Activated effector memory CD4-positive, alpha-beta T cell treated with Interleukin-2 at 50 U/mL for 16 hours (primary cell): ENCODE measurements around the gene USP25.
A peak's percentile ranks its signal among the peaks of the same experiment; 100 is the strongest.

Experiments
- DNase-seq: peaks from one replicate; pipeline ENCODE4 v3.0.0-alpha.2; 2020

USP25 gene, protein sequence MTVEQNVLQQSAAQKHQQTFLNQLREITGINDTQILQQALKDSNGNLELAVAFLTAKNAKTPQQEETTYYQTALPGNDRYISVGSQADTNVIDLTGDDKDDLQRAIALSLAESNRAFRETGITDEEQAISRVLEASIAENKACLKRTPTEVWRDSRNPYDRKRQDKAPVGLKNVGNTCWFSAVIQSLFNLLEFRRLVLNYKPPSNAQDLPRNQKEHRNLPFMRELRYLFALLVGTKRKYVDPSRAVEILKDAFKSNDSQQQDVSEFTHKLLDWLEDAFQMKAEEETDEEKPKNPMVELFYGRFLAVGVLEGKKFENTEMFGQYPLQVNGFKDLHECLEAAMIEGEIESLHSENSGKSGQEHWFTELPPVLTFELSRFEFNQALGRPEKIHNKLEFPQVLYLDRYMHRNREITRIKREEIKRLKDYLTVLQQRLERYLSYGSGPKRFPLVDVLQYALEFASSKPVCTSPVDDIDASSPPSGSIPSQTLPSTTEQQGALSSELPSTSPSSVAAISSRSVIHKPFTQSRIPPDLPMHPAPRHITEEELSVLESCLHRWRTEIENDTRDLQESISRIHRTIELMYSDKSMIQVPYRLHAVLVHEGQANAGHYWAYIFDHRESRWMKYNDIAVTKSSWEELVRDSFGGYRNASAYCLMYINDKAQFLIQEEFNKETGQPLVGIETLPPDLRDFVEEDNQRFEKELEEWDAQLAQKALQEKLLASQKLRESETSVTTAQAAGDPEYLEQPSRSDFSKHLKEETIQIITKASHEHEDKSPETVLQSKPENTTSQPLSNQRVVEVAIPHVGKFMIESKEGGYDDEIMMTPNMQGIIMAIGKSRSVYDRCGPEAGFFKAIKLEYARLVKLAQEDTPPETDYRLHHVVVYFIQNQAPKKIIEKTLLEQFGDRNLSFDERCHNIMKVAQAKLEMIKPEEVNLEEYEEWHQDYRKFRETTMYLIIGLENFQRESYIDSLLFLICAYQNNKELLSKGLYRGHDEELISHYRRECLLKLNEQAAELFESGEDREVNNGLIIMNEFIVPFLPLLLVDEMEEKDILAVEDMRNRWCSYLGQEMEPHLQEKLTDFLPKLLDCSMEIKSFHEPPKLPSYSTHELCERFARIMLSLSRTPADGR

DNA sequence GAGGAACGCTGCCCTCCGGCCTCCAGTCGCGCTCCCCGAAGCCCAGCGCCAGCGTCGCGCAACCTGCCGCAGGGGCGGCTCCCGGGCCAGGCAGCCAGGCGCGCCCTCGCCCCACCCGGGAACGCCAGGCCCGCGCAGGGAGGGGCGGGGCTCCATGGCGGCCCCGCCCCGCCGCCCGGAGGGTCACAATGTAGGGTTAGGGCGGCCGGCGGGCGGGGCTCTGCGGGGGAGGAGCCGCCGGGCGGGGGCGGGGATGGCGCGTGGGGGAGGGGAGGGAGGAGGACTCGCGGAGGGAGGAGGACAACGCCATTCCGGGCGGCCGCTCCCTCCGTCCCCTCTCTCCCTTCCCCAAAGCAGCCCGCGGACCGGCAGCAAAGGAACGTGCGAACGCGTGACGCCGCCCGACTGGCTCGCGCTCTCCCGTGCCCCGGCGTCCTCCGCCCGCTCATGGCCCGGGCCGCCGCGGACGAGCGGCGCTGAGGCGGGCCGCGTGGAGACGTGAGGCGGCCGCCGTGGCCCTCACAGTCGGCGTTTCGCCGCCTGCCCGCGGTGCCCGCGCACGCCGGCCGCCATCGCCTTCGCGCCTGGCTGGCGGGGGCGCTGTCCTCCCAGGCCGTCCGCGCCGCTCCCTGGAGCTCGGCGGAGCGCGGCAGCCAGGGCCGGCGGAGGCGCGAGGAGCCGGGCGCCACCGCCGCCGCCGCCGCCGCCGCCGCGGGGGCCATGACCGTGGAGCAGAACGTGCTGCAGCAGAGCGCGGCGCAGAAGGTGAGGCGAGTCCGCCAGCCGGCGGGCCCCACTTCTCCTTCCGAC is at the start of gene USP25:
TSS of gene USP25 (plus strand) at position 309 of the 810 bp plus-strand sequence. CDS start at position 721, 412 bp downstream.
- peak; percentile 85 for DNase-seq

DNA sequence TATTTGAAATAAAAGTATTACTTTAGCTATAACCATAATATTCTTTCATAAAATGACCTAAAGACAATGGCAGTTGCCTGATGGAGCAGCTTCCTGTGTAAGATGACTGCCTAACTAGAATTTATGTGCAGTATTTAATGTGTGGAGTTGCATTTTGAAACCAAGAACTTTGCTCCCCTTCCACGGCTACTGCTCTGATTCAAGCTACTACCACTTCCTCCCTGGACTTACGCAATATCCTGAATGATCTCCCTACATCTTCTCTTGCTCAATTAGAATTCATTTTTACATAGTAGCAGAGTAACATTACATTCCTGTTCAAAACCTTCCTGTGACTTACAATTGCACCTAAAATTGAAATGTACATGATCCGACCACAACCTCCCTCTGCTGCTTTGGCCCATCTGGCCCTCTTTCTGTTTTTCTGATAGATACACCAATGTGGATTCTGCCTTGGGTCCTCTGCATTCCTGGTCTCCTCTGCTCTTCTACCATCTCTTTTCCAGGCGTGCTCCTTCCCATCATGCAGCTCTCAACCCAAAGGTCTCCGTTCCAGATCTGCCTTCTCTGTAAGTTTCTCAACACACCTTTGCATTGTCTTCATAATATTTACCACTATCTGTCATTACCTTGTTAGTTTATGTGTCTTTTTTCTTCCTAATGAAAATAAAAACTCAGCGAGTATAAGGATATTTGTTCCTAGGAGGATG is 47.4 kb upstream of the USP25 start:
- no peak for DNase-seq

DNA sequence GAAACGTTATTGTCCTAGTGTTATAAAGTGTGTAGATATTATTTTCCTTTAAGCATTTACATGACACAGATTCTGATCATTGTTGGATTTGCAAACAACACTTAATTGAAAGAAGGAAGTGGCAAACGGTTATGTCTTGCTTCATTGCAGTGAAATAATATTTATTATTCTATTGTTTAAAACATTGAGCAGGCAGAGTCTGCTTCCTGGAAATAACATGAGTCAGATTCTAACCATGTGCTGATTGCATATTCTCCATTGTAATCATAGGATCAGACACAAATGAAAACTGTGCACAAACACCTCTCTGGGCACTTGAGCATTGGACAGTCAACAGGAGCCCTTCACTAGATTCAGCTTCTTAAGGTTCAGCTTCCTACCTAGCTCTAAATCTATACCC is 46.8 kb upstream of the USP25 start:
- no peak for DNase-seq

DNA sequence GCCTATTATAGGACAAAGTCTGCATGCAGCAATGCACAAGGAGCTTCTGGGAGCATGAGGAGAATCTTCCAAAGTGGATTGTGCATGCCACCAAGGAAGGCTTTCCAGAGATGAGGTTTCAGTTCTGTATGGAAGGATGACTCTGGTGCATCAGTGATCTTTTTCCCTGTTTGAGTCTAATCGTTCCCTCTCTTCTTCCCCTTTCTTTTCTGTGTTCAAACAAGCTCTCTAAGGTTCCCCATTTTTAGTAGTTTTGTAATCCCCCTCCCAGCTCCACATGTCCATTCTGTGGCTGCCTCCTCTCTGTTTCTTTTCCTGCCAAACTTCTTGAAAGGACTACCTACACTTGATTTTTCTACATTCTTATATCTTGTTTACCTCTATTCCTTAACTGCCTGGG is 43.3 kb upstream of the USP25 start:
- no peak for DNase-seq

DNA sequence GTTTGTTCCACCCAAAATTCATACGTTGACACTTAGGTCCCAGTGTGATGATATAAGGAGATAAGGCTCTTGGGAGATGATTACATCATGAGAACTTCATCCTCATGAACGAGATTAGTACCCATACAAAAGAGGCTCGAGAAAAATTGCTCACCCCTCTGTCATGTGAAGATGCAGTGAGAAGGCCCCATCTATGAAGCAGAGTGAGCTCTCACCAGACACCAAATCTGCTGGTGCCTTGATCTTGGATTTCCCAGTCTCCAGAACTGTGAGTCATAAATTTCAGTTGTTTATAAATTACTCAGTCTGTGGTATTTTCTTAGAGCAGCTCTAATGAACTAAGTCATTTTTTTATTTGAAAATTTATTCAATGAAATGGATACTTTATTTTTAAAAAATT is 42.6 kb upstream of the USP25 start:
- DNase-seq = no peak

DNA sequence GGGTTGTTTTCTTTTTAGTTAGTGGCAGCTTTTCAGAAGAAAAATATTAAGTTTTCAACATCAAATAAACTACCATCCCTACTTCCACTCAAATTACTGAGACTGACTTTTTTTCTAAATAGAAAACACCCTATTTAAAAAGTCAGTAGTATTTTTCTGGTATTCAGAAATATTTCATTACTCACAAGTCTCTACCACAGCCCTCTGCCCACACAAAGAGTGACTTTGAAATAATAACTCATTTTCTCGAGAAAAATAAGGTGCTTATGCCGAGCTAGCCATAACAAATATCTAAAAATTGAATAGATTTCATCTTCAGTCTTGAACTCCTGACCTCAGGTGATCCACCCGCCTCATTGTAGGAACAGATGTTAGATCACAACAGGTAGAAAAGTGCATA is 41.8 kb upstream of the USP25 start:
- no peak for DNase-seq

DNA sequence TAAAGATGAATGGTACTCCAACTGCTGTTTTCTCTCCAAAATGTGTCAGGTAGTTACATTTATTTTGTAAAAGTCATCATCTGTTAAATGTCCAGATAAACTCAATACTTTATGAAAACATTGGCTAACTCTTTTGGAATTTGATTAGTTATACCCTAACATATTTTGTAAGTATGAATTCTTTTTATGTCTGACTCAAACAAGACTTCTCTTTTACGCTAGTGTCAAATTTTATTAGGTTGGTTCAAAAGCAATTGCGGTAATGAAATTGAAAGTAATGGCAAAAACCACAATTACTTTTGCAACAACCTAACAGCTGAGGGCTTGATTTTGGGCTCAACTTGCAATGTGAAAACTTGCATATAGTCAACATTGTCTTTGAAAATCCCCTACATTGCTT is 41.0 kb upstream of the USP25 start:
- DNase-seq = no peak

DNA sequence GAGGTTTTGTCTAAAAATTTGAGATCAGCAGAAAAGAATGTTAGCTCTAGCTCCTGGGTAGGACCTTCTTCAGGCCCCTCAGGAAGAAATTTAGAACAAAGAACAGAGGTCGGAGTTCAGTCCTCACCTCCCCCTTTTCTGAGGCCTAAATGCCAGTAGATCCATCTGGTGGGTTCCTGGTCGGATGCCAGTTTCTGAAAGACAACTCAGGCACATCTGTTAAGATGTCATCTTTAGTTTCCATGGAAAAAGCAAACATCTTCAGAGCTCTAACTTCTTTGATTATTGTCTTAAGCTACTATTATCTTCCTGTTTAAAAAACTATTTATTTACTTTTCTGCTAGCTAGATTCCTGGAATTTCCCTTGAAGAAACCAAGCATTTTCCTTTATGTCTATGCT is 37.1 kb upstream of the USP25 start:
- DNase-seq = no peak

DNA sequence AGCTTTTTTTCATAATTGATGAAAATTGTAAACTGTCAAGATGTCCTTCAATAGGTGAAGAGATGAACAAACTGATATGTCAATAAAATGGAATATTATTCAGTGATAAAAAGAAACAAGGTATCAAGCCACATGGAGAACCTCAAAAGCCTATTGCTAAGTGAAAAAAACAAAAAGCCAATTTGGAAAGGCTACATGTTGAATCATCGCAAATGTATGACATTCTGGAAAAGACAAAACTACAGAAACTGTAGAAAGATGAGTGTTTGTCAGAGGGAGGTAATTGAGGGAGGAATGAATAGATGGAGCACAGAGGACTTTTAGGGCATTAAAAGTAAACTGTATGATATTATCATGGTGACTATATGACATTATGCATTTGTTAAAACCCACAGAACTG is 34.5 kb upstream of the USP25 start:
- DNase-seq = no peak

DNA sequence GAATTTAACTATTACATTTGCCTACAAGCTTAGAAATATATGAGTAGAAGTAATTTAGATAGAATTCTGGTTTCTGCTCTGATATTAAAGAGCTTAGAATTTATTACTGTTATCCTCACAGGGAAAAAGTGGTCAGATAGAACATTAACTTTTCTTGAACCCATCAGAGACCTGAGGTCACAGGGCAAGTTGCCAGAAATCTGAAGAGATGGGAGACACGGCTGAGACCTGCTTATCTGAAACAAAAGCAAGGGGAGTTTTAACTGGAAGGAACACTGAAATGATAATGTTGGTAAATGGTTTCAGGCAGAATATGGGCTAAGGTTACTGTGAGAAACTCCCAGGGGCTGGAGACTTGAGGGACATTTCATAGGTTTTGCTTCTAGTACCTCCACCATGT is 28.0 kb upstream of the USP25 start:
- DNase-seq = no peak

DNA sequence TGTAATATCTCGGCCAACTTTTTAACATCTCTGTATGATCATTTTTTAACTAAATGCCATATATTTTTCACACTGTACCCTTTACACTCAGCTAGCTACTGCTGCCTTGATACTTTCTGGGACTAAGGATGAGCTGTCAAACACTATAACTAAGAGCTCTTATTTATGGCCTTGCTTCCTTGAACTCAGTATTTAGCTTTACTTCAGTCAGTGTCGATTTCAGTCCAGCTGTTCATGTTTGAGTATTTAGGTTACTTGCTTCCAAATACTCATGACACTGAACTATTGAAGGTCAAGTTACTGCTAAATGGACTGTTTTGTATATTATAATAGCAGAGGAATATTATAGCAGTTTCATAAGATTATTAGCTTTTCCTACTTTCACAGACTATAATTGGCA is 25.9 kb upstream of the USP25 start:
- no peak for DNase-seq

DNA sequence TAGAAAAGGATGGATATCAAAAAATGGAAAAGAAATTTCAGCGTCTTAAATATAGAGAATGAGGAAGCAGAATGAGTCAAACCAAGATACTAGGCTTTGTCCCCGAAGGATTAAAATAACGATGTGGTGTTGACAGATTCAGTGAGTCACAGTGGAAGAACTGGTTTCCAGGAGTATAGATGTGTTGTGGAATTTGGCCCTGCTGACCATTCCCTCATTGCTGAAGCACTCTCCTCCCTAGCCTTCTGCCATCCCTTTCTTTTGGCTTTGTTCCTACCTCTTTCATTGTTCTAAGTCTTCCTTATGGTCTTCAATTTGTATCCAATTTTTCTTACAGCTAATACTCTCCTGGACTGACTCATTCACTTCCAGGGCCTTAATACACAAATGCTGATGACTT is 23.1 kb upstream of the USP25 start:
- DNase-seq = no peak

DNA sequence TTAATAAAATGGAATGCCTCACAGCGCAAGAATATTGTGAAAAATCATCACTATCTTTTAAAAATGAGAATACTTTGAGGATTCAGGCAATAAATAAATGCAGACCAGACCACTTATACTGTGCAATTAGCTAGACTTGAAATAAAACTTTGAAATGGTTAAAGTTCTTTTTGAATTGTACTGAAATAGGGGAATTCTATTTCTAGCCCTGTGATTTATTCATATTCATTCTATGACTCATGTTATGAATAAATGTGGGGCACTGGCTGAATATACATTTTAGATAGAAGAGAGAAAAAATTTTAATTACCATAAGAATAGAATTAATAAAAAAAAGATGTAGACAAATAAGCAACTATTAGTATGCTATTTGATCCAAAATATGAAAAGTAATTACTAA is 16.4 kb upstream of the USP25 start:
- DNase-seq = no peak

DNA sequence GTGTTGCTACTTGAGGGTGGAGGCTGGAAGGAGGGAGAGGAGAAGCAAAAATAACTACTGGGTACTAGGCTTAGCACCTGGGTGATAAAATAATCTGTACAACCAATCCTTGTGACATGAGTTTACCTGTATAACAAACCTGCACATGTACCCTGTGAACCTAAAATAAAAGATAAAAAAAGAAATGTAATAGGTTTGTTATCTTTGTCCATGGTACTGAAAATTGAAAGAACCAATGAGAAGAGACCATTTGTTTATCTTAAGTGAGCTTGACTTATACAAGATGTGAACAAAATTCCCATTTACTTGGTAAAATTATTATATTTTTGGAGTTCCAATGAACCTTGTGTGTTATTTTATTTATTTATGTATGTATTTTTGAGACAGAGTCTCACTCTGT is 11.1 kb upstream of the USP25 start:
- no peak for DNase-seq

DNA sequence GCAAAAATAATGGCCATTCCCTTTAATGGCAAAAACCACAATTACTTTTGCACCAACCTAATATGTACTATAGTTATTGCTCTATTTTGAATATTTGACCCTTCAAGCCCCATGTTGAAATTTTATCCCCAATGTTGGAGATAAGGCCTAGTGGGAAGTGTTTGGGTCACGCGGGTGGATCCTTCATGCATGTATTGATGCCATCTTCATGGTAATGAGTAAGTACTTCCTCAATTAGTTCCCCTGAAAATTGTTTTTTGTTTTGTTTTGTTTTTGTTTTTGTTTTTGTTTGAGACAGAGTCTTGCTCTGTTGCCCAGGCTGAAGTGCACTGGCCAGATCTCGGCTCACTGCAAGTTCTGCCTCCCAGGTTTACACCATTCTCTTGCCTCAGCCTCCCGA is 9.8 kb upstream of the USP25 start:
- no peak for DNase-seq

DNA sequence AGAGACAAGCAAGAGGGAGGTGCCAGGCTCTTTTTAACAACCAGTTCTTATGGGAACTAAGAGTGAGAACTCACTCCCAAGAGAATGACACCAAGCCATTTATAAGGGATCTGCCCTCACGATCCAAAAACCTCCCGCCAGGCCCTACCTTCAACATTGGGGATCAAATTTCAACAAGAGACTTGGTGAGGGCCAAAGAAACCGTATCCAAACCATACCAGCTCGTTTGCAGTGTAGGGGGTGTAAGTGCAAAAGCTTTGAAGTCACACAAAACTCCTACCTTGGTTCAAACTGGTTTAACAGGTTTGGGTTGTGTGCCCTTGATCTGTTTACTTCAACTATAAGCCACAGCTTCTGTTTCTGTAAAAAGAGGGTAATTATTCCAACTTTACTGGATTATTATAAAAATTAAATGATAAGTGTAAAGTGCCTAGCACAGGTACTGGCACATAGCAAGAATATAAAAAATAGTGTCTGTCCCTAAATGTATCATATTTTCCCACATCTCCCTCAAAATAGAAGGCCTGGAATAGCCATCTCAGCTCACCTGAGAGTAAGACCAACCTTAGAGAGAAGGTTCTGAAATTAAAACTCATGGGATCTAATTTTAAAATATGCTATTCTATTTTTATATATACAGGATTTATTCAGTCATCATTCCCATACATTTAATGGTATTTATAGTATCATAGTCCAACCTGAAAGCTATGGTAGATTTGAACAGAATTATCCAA is 7.0 kb upstream of the USP25 start:
- DNase-seq = no peak

DNA sequence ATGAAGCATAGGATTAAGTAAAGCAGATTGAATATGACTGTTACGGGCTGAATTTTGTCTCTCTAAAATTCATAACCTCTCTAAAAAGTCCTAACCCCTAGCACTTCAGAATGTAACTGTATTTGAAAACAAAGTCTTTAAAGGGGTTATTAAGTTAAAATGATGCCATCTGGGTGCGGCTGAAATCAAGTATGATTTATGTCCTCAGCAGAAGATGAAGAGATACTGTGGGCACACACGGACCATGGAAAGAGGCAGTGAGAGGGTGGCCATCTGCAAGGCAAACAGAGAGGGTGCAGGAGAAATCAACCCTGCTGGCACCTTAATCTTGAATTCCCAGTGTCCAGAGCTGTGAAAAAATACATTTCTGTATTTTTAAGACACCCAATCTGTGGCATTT is 3.8 kb upstream of the USP25 start:
- DNase-seq = no peak

DNA sequence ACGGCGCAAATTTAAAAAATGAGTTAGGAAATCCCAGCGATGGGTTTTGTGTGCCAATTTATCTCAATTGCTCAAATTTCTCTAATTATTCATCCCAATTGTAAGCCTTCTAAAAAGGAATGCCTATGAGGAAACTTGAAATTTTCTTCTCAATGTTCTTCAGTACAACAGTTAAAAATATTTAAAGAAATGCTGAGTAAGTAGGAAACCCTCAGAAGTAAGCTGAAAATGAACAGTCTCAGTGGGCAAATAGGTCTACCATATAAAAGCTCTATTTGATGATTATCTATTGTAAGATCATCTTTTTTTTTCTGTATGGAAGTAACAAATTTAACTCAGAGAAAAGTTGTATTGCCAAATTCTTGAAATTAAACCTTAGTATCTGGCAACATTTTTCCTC is 1.7 kb upstream of the USP25 start:
- DNase-seq = no peak

DNA sequence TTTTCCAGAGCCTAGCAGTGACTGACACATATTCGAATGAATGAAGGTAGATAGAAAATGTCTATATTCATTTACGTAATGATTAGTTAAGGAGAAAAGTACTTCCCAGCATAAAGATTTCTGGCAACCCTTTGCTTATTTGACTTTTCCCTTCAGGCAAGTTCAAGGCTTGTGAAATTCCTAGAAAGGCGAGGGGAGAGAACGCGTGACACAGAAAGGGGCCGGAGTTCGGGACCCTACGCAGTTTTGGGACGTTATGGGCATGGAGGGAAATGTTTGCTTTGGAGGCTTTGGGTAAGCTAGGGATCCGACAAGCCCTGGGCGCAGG is 472 bp upstream of the USP25 start:
- no peak for DNase-seq

DNA sequence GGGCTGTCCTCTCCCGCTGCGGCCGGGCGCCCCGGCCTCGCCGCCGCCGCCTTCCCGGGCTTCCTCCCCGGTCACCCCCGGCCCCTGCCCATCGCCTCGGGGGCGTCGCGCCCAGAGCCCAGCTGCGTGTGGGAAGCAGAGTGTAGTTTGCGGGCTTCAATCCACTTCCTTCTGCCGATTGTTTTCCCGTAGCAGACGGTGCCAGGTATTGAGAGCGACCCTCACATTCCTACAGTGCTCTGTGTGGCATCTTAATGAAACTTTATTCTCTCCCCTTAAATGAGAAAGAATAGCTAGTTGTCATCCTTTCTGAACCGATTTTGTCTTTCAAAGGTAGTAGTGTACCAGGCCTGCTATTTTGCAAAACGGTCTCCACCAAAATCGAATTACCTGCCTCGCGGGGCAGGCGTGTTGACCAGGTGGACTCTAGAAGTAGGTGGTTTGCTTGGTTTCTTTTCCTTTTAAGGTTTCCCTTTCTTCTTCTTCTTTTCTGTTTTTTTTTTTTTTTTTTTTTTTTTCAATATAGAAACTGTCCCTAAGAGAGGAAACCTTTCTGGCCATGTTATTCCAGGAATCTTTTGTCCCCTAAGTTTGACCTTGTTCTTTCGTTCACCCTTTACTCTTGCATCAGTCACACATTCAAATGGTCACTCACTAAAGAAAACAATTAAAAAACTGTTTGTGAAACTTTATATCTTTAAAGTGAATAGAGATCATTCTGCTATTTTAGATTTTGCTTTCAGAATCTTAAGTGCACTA is 881 bp downstream of the USP25 start:
- no peak for DNase-seq

DNA sequence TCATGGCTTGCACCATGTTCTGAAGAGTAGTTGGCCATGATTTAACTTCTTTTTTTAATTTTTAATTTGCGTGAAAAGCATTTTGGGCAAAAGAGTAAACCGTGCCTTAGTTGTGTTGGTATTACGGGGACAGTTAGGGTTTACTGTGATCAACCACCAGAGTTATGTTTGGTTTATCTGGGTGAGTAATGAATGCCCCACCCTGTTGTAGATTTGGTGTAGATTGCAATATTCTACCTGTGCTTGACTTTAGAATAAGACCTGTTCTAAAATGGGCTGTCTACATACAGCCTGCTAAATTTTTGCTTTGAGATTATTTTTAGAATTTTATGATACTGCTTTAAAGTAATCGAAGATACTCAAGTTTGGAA is 1.4 kb downstream of the USP25 start:
- DNase-seq = no peak
